ENCODE results near the gene FOXN1.
A peak's percentile ranks its signal among the peaks of the same experiment; 100 is the strongest.

Gene FOXN1

DNA sequence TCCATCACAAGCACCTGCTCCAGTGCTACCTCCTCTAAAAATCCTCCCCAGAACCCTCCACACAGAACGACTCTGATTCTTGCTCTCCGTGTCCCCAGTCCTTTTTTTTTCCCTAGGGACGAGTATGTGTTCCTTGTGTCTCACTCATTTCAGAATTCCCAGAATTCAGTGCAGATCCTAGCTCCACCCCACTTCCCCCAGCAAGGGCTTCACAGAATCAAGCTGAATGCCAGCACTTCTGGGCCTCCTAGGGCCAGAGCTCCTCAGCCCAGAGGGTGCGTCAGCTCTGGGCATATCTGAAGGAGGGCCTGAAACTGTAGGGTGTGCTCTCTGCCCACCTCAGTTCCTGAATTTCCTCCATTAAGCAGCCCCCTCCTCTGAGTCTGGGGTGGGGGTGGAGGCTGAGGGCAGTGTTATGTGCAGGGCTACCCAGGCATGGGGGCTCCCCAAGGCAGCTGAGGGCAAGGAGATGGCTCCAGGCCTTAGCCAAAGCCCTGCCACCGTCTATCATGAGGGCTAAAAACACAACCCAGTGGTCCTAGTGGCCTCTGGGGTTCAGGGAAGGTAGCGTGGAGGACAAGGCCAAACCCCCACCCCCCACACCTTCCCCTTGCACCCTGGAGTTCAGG, 39.8 kb downstream of the FOXN1 start:
- no peak overlapping the region for H3K27ac ChIP-seq
- TF ChIP-seq CTCF (IDR thresholded peaks at IDR 0.05; ENCODE audit: low read depth, low read length): no peak
- DNase-seq: no peak
- no peak overlapping the region for H3K4me3 ChIP-seq (ENCODE audit: low read depth, low read length)
- H3K36me3 ChIP-seq: peaks cover 18% of the 10 kb centered on the region
- no peaks in the 10 kb centered on the region for H3K27me3 ChIP-seq (ENCODE audit: insufficient read depth, low read depth, severe bottlenecking)
- no peaks in the 10 kb centered on the region for H3K9me3 ChIP-seq (ENCODE audit: severe bottlenecking)

DNA sequence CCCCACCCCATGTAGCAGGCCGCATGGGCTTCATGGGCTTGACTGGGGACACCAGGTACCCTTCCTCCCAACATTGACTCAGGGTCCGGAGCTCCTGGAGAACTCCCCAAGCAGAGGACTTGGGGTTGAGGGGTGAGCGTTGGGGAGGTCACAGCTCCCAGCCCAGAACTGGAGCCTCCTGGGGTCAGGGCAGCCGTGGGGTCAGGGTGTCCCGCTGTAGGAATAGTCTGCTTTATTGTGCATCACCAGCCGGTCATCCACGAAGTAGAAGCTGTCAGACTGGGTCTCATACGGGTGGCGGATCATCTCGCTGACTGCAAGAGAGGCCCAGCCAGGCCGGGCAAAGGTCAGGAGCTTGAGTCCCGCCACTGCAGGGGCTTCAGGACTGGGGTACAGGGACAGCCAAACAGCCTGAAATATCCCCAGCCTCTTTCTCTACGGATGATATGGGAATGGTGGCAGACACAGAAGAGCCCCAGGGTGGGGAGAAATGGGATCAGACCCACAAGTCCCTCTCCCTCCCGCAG, 41.0 kb downstream of the FOXN1 start:
- no peak for DNase-seq
- H3K27me3 ChIP-seq (ENCODE audit: insufficient read depth, low read depth, severe bottlenecking): no peaks in the 10 kb centered on the region
- no peak for TF ChIP-seq CTCF (IDR thresholded peaks at IDR 0.05; ENCODE audit: low read depth, low read length)
- H3K27ac ChIP-seq: no peak overlapping the region
- peaks cover 18% of the 10 kb centered on the region for H3K36me3 ChIP-seq
- H3K9me3 ChIP-seq (ENCODE audit: severe bottlenecking): no peaks in the 10 kb centered on the region
- no peak overlapping the region for H3K4me3 ChIP-seq (ENCODE audit: low read depth, low read length)

- no peaks in the 10 kb centered on the region for H3K9me3 ChIP-seq (ENCODE audit: severe bottlenecking)
- no peaks in the 10 kb centered on the region for H3K27me3 ChIP-seq (ENCODE audit: insufficient read depth, low read depth, severe bottlenecking)
- TF ChIP-seq CTCF (IDR thresholded peaks at IDR 0.05; ENCODE audit: low read depth, low read length): peak; percentile 91
- H3K27ac ChIP-seq: no peak overlapping the region
- H3K36me3 ChIP-seq: peaks cover 18% of the 10 kb centered on the region
- H3K4me3 ChIP-seq (ENCODE audit: low read depth, low read length): no peak overlapping the region
- peak; percentile 83 for DNase-seq
Observed at GRCh38 chr17:28547623-28548416, 41.7 kb downstream of the FOXN1 start.

DNA sequence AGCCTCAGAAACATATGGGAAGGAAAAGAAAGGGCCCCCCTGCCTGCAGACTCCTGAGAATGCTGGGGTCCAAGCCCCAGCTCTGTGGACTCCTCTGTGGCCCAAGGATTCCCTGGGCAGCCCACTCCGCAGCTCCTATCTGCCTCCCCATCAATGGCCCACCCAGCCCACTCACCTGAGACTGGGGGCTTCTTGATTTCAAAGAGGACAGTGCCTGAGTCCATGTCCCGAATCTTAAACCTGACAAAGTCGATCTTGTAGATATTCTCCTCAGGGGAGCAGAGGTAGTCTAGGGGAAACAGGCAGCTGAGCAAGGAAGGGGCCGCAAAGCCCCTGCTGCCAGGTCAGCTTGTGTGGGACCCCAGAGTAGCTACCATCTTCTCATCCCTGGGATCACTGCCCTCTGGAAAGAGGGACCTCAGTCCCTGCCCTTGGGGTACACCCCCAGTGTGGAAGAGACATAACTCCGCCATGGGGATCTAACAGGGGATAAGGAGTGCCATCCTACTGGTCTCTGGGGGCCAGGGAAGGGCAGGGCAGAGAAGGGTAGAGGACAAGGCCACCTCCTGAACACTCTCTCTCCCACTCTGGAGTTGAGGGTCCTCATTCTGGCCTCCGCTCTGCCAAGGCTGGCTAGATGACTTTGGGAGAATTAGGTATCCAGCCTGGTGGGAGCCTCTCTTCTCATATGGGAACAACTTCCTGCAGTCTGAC, 42.4 kb downstream of the FOXN1 start:
- Histone ChIP-seq H3K36me3 (peaks cover 23% of the 10 kb centered on the region), H3K4me3 (ENCODE audit: low read depth, low read length) (no peak overlapping the region), H3K27ac (no peak overlapping the region), H3K27me3 (ENCODE audit: insufficient read depth, low read depth, severe bottlenecking) (no peaks in the 10 kb centered on the region), H3K9me3 (ENCODE audit: severe bottlenecking) (no peaks in the 10 kb centered on the region)
- DNase-seq: no peak
- TF ChIP-seq CTCF (IDR thresholded peaks at IDR 0.05; ENCODE audit: low read depth, low read length): no peak

DNA sequence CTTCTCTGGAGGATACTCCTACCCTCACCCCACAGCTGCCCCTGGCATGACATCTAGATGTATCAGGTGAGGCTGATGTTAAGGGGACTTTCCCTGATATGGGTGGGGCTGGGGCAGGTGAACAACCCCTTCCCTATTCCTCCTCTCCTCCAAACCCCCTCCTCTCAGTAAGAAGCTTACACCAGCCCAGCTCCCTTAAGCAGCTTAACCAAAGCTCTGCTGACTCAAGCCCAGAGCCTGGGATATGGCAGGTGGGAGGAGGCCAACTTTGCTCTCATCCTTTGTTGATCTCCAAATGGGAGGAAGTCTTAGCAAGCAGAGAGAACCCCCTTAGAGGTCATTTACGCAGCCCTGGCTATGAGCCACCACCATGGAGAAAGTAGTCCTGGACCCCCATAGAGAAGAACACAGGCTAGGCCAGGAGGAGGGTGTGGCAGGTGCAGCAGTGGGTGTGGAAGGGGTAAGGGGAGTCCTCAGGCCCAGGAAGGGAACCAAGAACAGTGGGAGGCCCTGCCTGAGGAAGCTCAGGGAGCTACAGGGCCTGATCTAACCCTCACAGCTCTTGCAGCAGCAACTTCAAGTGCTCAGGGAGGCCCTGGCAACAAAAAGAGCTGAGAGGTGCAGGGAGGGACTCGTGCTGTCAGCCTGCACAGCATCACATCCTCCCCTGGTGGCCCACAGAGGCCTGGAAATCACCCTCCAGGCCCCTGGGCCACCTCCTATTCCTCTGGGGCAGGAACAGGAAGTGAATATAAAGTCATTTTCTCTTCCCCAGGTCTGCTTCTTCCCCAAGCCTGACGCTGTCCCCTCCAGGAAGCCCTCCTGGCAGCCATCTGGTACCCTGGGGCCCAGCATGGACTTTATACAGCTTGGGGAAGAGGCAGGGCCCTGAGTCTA, 43.3 kb downstream of the FOXN1 start:
- Histone ChIP-seq H3K9me3 (ENCODE audit: severe bottlenecking) (no peaks in the 10 kb centered on the region), H3K4me3 (ENCODE audit: low read depth, low read length) (peak overlapping the region; percentile 18), H3K27ac (peak overlapping the region; percentile 64), H3K27me3 (ENCODE audit: insufficient read depth, low read depth, severe bottlenecking) (no peaks in the 10 kb centered on the region), H3K36me3 (peaks cover 32% of the 10 kb centered on the region)
- DNase-seq: peak; percentile 93
- no peak for TF ChIP-seq CTCF (IDR thresholded peaks at IDR 0.05; ENCODE audit: low read depth, low read length)
